Femur (tissue), 1 donor: ENCODE results near the gene VCX.
"Not testable (repeated sequence)": the region's sequence is repeated elsewhere in the genome, so short reads cannot be mapped to it uniquely, and the experiment has no call there.

Experiments used
- DNase-seq: peaks from one replicate; pipeline ENCODE4 v3.0.0-alpha.2; 2017

VCX gene

DNA sequence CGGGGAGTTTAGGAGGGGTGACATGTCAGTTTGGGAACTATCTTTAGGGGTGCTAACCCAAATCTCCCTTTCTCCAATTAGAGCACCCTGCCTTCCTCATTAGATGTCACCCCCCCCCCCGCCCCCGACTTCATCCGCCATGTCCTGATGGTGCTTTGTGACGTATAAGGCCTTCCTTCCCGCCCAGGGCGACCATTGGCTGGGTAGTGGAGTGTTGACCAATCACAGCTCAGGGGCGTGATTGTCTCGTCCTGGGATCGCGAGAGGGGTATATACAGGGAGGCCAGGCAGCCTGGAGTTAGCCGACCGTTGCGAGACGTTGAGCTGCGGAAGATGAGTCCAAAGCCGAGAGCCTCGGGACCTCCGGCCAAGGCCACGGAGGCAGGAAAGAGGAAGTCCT lies at the start of gene VCX:
VCX (plus strand) TSS at position 301 of the 400 bp plus-strand sequence; CDS start at position 334, 33 bp downstream.
- DNase-seq, result not testable (repeated sequence)

GRCh38 chrX:7798327-7798726 lies 44.6 kb upstream of the VCX start:
- no peak for DNase-seq

GRCh38 chrX:7801711-7802110 lies 41.3 kb upstream of the VCX start:
- DNase-seq, result peak; percentile 15

GRCh38 chrX:7815166-7815805 lies 27.7 kb upstream of the VCX start:
- no peak for DNase-seq

- DNase-seq, result no peak
Measured at GRCh38 chrX:7828594-7828993, 14.4 kb upstream of the VCX start.

GRCh38 chrX:7841084-7841805 lies 1.7 kb upstream of the VCX start:
- DNase-seq, result no peak

GRCh38 chrX:7852166-7852565 lies 9.2 kb downstream of the VCX start:
- DNase-seq, result no peak

DNA sequence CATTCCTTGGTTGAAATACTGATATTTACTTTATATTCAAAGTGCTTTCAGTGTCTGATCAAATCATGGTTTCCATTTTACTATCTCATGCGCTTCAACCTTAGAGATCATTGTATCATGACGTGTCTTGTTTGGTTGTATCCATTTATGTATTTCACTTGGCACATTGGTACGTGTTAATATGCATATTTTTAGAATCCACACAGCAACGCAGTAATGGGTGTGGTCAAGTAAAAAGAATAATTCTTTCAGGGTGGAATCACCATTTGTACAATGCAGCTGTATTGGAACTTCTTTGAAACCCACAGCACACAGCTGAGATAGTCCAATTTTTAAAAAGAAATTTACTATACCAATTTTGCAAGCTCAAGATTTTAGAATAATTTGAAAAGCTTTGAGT lies 29.1 kb downstream of the VCX start:
- DNase-seq, result no peak

- no peak for DNase-seq
Measured at GRCh38 chrX:7876957-7877356, 34.0 kb downstream of the VCX start.

DNA sequence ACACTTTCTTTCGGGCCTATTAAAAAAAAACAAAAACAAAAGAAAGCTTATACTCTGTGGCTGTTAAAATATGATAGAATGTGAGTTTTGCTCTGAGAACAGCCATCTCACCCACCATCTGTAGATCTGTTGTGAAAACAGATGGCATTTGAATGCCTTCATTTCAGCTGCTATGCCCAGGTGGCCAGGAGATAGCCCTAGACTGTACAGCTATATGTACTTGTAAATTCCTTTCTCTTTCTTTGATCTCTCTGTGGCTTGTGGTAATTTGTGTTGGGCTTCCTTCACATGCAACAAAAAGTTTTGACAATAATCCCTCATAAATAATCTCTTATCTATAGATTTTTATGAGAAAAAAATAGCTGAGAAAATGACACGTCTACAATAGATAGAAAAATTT lies 46.2 kb downstream of the VCX start:
- no peak for DNase-seq

DNA sequence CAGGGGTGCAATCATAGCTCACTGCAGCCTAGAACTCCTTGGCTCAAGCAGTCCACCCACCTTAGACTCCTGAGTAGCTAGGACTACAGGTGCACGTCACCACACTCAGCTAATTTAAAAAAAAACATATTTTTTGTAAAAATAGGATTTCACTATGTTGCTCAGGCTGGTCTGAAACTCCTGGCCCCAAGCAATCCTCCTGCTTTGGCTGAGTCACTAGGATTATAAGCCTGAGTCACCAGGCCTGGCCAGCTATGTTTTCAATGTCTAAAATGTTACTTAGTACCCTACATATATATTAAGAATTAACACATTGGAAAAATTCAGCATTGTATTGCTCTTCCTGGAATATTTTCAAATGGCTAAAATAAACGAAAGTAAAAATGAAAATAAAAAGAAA lies 46.7 kb downstream of the VCX start:
- no peak for DNase-seq

GRCh38 chrX:7891928-7892327 lies 49.0 kb downstream of the VCX start:
- no peak for DNase-seq
